GM23248 (cell line): Measurements from ENCODE around the gene PRMT2. TPM values are rescaled to one million over a fixed set of nuclear protein-coding genes. Genes with fewer than 3 reads are reported as not detected.
A peak's percentile ranks its signal among the peaks of the same experiment; 100 is the strongest.
"Not testable (repeated sequence)": the region's sequence is repeated elsewhere in the genome, so short reads cannot be mapped to it uniquely, and the experiment has no call there.

ENCODE experiments used
- DNase-seq: peaks from one replicate; pipeline ENCODE4 v3.0.0-alpha.2; 2015
- H2AFZ ChIP-seq: fragments of 200-600 bp; sonication (generic); 2 replicates; pipeline ENCODE4 v1.6.1; 2016; ENCODE audit warnings: antibody characterized with exemption
- H3F3A ChIP-seq: fragments of 200-600 bp; sonication (generic); 2 replicates; pipeline ENCODE4 v1.6.1; 2016; ENCODE audit warnings: mild to moderate bottlenecking, antibody characterized with exemption, mixed run types; ENCODE audit not compliant: insufficient read depth
- H3K27ac ChIP-seq: fragments of 200-600 bp; sonication (generic); 2 replicates; pipeline ENCODE4 v1.5.1; 2016; ENCODE audit warnings: mild to moderate bottlenecking
- H3K27me3 ChIP-seq: fragments of 200-600 bp; sonication (generic); replicated peaks from 2 replicates; pipeline ENCODE4 v1.6.1; 2016; ENCODE audit warnings: mild to moderate bottlenecking; ENCODE audit not compliant: insufficient read depth
- H3K36me3 ChIP-seq: fragments of 200-600 bp; sonication (generic); 2 replicates; pipeline ENCODE4 v1.6.1; 2016; ENCODE audit warnings: low read depth, mild to moderate bottlenecking
- H3K4me1 ChIP-seq: fragments of 200-600 bp; sonication (generic); 2 replicates; pipeline ENCODE4 v1.6.1; 2016; ENCODE audit warnings: mild to moderate bottlenecking; ENCODE audit not compliant: insufficient read depth
- H3K4me2 ChIP-seq: fragments of 200-600 bp; sonication (generic); one replicate; pipeline ENCODE4 v1.6.1; 2016; ENCODE audit warnings: mild to moderate bottlenecking; ENCODE audit not compliant: unreplicated experiment
- H3K4me3 ChIP-seq: fragments of 200-600 bp; sonication (generic); 2 replicates; pipeline ENCODE4 v1.5.1; 2016; ENCODE audit warnings: mild to moderate bottlenecking
- H3K79me2 ChIP-seq: fragments of 200-600 bp; sonication (generic); 2 replicates; pipeline ENCODE4 v1.6.1; 2016; ENCODE audit warnings: mild to moderate bottlenecking; ENCODE audit not compliant: insufficient read depth
- H3K9ac ChIP-seq: fragments of 200-600 bp; sonication (generic); 2 replicates; pipeline ENCODE4 v1.6.1; 2016; ENCODE audit warnings: mild to moderate bottlenecking
- H3K9me2 ChIP-seq: fragments of 200-600 bp; sonication (generic); 2 replicates; pipeline ENCODE4 v1.6.1; 2016; ENCODE audit warnings: mixed run types, mild to moderate bottlenecking, moderate library complexity; ENCODE audit not compliant: insufficient read depth
- H3K9me3 ChIP-seq: fragments of 200-600 bp; sonication (generic); one replicate; pipeline ENCODE4 v1.6.1; 2017; ENCODE audit warnings: low read depth
- H4K20me1 ChIP-seq: fragments of 200-600 bp; sonication (generic); 2 replicates; pipeline ENCODE4 v1.6.0; 2016; ENCODE audit not compliant: insufficient read depth
- EZH2 ChIP-seq: fragments of 200-600 bp; sonication (generic); IDR thresholded peaks from 2 replicates; pipeline ENCODE4 v1.6.1; 2018; ENCODE audit warnings: antibody characterized with exemption, mild to moderate bottlenecking; ENCODE audit not compliant: insufficient read depth, poor library complexity, severe bottlenecking
- EZH2phosphoT487 ChIP-seq: fragments of 200-600 bp; sonication (generic); IDR thresholded peaks from 2 replicates; pipeline ENCODE4 v1.6.1; 2018; ENCODE audit warnings: antibody characterized with exemption, moderate library complexity, mild to moderate bottlenecking, low read depth; ENCODE audit not compliant: insufficient read depth
- WGBS, 2 experiments: methylation state at CpG; one replicate each; pipeline ENCODE4 v1.1.6; 2015 to 2017; ENCODE audit warnings: low lambda C conversion rate in 2 of 2, low coverage in 1 of 2; ENCODE audit errors: missing lambda C conversion rate in 2 of 2; 5-methylcytosine and 5-hydroxymethylcytosine counted together
- in situ Hi-C: fragments of 300-500 bp; cut with MboI; formaldehyde crosslinking; loops from 2 replicates; pipeline ENCODE4 v1.15.0; 2020
- polyA plus RNA-seq: library from polyadenylated mRNA; unstranded; fragments of >200 nt; fragmentation: Nextera tagmentation; extraction: Ambion mirVana; gene quantifications from 2 replicates; pipeline ENCODE4 v1.2.1, GENCODE V29; 2016
- total RNA-seq: library from RNA; depleted of rRNA; stranded (reverse); fragments of >200 nt; shearing (Covaris generic); gene quantifications from 2 replicates; pipeline ENCODE4 v1.2.3, GENCODE V29; 2014

Gene PRMT2
- total and polyA plus RNA-seq, 2 experiments from 2014 or later = 145 to 171 TPM

DNA sequence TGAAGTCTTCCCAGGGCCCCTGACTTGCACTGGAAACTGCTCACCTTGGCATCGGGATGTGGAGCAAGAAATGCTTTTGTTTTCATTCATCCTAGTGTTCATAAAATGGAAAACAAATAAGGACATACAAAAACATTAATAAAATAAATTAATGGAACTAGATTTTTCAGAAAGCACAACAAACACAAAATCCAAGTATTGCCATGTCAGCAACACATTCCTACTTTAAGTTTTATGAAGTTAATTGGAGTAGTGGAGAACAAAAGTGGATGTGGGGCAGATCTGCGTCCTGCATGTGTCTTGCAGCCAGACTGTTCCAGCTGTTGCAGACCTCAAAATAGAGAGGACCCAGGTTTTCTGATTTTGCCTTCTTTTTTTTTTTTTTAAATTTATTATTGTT, 32.9 kb downstream of the PRMT2 start:
- peak overlapping the region; percentile 90 for H2AFZ ChIP-seq
- H3K4me1 ChIP-seq = 0 out of 2 replicates have a peak, but pooled peaks cover 4% of the 10 kb centered on the region
- no peaks in the 10 kb centered on the region for H3K79me2 ChIP-seq
- TF ChIP-seq EZH2 (no peak), EZH2phosphoT487 (no peak)
- H3K27me3 ChIP-seq = 0 out of 2 replicates have a peak, but pooled peaks cover 4% of the 10 kb centered on the region
- H3K27ac ChIP-seq = no peak overlapping the region
- peak overlapping the region; percentile 84 for H3K4me2 ChIP-seq
- peaks cover 12% of the 10 kb centered on the region; the same call in 1 of the 2 replicates for H3F3A ChIP-seq
- H4K20me1 ChIP-seq = no peaks in the 10 kb centered on the region
- H3K36me3 ChIP-seq = peaks cover 6% of the 10 kb centered on the region; the same call in 1 of the 2 replicates
- no peaks in the 10 kb centered on the region for H3K9me3 ChIP-seq
- in situ Hi-C loops = no loop called here
- H3K4me3 ChIP-seq = peak overlapping the region; percentile 81
- no peak for DNase-seq
- H3K9me2 ChIP-seq = no peaks in the 10 kb centered on the region
- H3K9ac ChIP-seq = peak overlapping the region; percentile 48; the same call in 1 of the 2 replicates
- 77 to 79% methylated on average over 2 of the region's 2 CpGs for WGBS, 2 experiments

- peaks cover 12% of the 10 kb centered on the region; the same call in 1 of the 2 replicates for H3F3A ChIP-seq
- in situ Hi-C loops = not testable (repeated sequence)
- WGBS, 2 experiments = 89 to 91% methylated on average over 2 to 5 of the region's 5 CpGs
Observed at GRCh38 chr21:46668904-46669303, 33.4 kb downstream of the PRMT2 start.

DNA sequence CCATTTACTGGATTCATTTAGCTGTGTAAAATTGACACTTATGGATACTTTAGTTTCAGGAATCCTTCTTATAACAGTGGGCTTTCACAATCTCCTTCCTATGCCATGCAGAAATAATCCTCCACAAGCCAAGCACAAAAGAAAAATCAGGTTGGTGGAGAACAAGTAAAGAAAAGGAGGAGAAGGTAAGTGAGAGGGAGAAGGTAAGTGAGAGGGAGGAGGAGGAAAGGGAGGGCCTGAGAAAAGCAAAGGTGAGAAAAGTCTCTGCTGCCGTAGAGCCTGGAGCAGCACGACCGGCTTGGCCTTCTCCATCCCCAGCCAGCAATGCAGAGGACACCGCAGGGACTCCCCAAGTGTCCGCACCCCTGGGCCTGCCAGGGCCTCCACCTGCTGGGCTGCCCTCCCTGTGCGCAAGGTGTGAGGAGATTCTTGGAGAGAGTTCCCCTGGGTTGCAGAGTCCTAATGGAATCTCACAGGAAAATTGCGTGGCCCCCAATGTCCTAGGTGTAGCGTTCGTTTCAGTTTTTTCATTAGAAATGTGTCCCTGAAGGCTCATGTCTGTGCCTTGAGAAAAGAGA, 39.0 kb downstream of the PRMT2 start:
- Histone ChIP-seq H3K4me1 (no peaks in the 10 kb centered on the region), H3F3A (no peaks in the 10 kb centered on the region), H3K9me2 (no peaks in the 10 kb centered on the region), H3K36me3 (no peaks in the 10 kb centered on the region), H4K20me1 (no peaks in the 10 kb centered on the region), H3K4me3 (no peak overlapping the region), H3K9me3 (no peaks in the 10 kb centered on the region), H3K27ac (no peak overlapping the region), H3K9ac (no peak overlapping the region), H3K4me2 (no peak overlapping the region), H3K27me3 (0 out of 2 replicates have a peak, but pooled peaks cover 4% of the 10 kb centered on the region), H3K79me2 (no peaks in the 10 kb centered on the region), H2AFZ (no peak overlapping the region)
- TF ChIP-seq EZH2 (no peak), EZH2phosphoT487 (no peak)
- no peak for DNase-seq
- in situ Hi-C loops = no loop called here
- WGBS, 2 experiments = 87 to 92% methylated on average over 9 of the region's 9 CpGs

More at GRCh38 chr21:46668904-46669303, 33.4 kb downstream of the PRMT2 start:
- H3K9me3 ChIP-seq, H3K9me2 ChIP-seq, H4K20me1 ChIP-seq, DNase-seq, H2AFZ ChIP-seq, H3K27ac ChIP-seq, H3K4me3 ChIP-seq, H3K27me3 ChIP-seq, H3K4me1 ChIP-seq, H3K4me2 ChIP-seq, H3K79me2 ChIP-seq, H3K36me3 ChIP-seq, H3K9ac ChIP-seq: not testable (repeated sequence)

DNA sequence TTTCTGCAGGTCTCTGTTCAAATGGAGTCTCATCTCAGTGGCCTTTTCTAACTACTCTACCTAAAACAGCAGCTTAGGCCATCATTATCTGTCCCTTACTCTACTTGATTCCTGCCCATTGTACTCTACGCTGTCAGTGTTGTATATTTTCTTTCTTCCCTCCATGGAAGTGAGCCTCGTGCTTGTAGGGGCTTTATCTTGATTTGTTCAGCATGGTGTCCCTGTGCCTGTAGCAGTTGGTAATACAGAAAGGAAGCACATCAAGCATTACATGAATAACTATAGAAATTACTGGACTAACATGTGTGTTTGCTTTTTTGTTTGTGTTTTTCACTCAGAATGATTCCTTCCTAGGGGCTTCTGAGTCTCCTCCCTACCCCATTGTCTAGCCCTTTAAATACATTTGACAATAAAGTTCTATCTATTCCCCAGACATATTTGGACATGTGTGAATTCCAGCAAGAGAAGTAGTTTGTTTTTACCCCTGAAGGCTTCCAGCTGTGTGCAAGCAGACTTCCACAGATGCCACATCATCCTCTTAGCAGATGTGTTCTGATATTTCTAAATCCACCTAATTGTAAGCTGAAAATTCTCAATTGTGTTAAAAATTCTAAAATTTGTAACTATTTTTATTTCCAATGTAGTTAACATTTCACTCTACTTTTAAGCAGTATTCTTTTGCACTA, 40.3 kb downstream of the PRMT2 start:
- Histone ChIP-seq H3K27me3 (0 out of 2 replicates have a peak, but pooled peaks cover 4% of the 10 kb centered on the region), H2AFZ (no peak overlapping the region), H3K4me2 (no peak overlapping the region), H3K36me3 (no peaks in the 10 kb centered on the region), H3K79me2 (no peaks in the 10 kb centered on the region), H3K27ac (no peak overlapping the region), H3K4me1 (peaks cover 1% of the 10 kb centered on the region; the same call in 1 of the 2 replicates), H3K4me3 (no peak overlapping the region), H4K20me1 (no peaks in the 10 kb centered on the region), H3F3A (peaks cover under 1% of the 10 kb centered on the region; the same call in 1 of the 2 replicates), H3K9me3 (no peaks in the 10 kb centered on the region), H3K9me2 (no peaks in the 10 kb centered on the region), H3K9ac (no peak overlapping the region)
- TF ChIP-seq EZH2 (no peak), EZH2phosphoT487 (no peak)
- WGBS, 2 experiments = 51 to 54% methylated on average over 2 of the region's 2 CpGs
- in situ Hi-C loops = no loop called here
- peak; percentile 30 for DNase-seq

- H3K27ac ChIP-seq, in situ Hi-C loops, H2AFZ ChIP-seq, H3K9ac ChIP-seq, DNase-seq, H3K27me3 ChIP-seq, H3K4me2 ChIP-seq, H4K20me1 ChIP-seq, H3K79me2 ChIP-seq, H3K4me1 ChIP-seq, H3K36me3 ChIP-seq, H3K9me3 ChIP-seq, H3F3A ChIP-seq, H3K9me2 ChIP-seq, H3K4me3 ChIP-seq: not testable (repeated sequence)
- 41 to 59% methylated on average over 2 of the region's 2 CpGs for WGBS, 2 experiments
Observed at GRCh38 chr21:46676542-46676941, 41.1 kb downstream of the PRMT2 start.

GRCh38 chr21:46681593-46681992, 46.1 kb downstream of the PRMT2 start:
- H3K4me3 ChIP-seq, H3F3A ChIP-seq, H3K27me3 ChIP-seq, H3K79me2 ChIP-seq, in situ Hi-C loops, H3K9me3 ChIP-seq, H3K9me2 ChIP-seq, H3K36me3 ChIP-seq, H4K20me1 ChIP-seq, H2AFZ ChIP-seq: not testable (repeated sequence)
- H3K4me2 ChIP-seq = peak overlapping the region; percentile 28
- H3K4me1 ChIP-seq = peaks cover 11% of the 10 kb centered on the region
- H3K9ac ChIP-seq = 0 out of 2 replicates have a peak overlapping the region, but pooled peaks have one; percentile 19
- peak; percentile 74 for DNase-seq
- peak overlapping the region; percentile 57 for H3K27ac ChIP-seq
- 2% methylated on average over 5 of the region's 5 CpGs for WGBS, 2 experiments
